ENCODE measurements around the gene CYP39A1.

The CYP39A1 gene

DNA sequence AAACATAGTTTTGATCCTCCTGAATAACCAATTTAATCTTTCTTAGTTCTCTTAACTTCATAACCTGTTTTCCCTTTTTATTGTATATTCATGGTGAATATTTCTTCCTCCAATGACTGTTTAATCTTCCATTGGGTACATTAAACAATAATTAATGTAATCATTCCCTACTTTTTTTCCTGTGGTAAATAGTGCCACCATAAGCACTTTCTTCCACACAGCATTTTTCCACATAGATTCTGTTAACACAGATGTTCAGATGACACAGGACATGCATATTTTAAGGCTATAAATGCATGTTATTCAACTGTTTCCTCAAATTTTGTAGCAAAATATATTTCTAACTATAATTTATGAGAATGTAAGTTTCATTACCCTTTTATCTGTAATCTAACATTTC, 61.9 kb downstream of the CYP39A1 start:
- no peak for DNase-seq (ENCODE audit: low read depth in 2 of 2)

- DNase-seq (ENCODE audit: low read depth in 2 of 2), result no peak
Observed at GRCh38 chr6:46586906-46587305, 65.7 kb downstream of the CYP39A1 start.

GRCh38 chr6:46584586-46584985, 68.0 kb downstream of the CYP39A1 start:
- DNase-seq (ENCODE audit: low read depth in 2 of 2), result no peak

DNA sequence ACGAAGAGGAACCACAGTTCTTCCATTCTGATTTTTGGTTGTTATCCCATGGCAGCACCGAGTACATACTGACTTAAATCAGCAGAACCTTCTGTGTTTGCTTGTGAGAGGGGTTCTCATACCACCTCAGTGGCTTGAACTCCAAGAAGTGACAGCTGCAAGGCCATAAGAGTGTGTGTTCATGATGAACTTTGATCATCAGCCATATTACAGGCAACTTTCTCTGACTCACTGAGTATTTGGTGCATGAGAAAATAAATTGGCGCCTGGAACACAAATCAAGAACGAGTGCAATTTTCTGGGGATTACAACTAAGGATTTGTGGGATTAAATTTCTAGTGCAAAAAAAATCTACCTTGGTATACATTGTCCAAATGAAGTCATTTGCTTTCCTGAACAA, 68.9 kb downstream of the CYP39A1 start:
- no peak for DNase-seq (ENCODE audit: low read depth in 2 of 2)

- no peak for DNase-seq (ENCODE audit: low read depth in 2 of 2)
Observed at GRCh38 chr6:46583081-46583480, 69.5 kb downstream of the CYP39A1 start.

GRCh38 chr6:46581459-46582177, 71.0 kb downstream of the CYP39A1 start:
- no peak for DNase-seq (ENCODE audit: low read depth in 2 of 2)

DNA sequence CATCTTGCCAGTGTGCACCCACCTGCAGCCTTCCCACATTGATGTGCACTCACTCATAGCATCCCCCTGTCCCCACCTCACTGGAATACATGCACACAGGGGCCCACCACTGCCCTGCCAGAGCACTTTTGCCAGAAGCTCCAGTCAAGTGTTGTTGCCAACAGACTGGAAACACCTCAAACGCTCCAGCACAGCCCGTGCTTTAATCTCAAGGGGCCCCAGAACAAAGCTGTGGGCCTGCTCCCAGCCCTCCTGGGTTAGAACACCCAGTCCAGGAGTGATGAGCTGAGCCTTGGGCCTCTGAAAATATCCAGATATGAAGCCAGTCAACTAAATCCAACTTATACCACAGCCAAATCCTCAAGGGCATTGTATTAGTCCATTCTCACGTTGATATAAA, 77.1 kb downstream of the CYP39A1 start:
- DNase-seq (ENCODE audit: low read depth in 2 of 2), result no peak

DNA sequence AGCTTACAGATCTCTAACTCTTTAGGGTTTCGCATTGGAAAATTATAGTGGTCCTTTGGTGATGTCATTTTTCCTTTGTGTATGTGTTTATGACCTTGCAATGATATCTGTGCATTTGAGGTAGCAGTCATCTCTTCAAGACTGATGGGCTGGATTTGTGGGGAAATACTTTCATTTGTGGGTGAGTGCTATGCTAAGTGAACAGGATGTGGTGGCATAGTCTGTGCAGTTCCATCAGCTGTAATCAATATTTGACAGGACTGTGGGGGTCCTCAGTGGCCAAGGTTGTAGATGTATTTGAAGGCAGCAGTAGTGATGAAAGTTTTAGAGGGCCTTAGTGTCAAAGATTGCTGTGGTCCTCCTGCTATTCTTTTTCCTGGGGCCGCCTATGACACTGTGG, 79.5 kb downstream of the CYP39A1 start:
- DNase-seq (ENCODE audit: low read depth in 2 of 2), result no peak

DNA sequence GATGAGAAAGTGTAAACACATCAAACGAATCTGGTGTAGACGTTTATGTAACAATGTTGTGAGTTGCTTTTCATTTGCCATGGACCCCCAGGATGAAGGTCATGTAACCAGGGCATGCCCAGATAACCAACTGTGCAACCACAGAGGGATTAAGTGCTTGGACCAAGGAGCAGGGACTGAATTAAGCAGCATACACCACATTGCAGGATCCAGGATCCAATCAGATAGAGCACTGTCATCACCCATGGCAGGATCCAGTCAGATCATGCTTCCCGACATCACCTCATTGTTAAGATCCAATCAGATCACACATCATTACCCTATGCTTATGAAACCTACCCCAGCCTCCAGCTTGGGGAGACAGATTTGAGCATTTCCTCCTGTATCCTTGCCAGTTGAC, 87.1 kb downstream of the CYP39A1 start:
- DNase-seq (ENCODE audit: low read depth in 2 of 2), result no peak

GRCh38 chr6:46563924-46564323, 88.7 kb downstream of the CYP39A1 start:
- DNase-seq (ENCODE audit: low read depth in 2 of 2), result no peak

DNA sequence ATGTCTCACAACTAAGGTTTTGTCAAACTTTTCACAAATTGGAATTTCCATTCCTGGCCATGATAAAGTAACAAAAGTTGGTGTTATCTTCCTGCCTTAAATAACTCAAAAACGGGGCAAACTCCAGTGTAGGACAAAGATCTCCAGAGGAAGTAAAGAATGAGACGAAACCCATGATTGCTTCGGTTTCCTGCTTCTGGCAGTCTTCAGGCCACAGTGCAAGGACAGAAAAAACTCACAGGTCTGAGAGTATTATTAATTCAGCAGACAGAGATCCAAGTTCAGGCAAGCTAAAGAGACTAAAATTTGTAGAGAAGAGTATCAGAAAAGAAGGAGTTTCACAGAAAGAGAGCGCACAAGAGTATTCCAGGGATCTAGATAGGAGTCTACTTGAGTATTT, 96.6 kb downstream of the CYP39A1 start:
- no peak for DNase-seq (ENCODE audit: low read depth in 2 of 2)

DNA sequence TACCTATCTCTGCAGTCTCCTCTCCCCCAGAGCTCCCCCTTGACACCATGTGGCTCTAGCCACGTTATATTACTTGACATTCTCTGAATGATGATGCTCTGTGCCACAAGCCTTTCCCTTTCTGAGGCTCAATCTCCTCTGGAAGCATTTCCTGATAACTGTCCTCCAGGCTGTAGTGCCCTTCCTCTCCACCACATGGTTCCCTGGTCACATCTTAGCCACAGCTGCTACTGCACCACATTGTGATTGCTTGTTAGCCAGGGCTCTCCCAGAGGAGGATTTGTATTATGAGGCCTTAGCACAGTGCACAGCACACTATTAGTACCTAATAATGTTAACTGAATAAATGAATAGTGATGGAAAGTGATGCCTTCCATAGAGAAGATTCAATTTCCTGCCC, 97.5 kb downstream of the CYP39A1 start:
- no peak for DNase-seq (ENCODE audit: low read depth in 2 of 2)

DNA sequence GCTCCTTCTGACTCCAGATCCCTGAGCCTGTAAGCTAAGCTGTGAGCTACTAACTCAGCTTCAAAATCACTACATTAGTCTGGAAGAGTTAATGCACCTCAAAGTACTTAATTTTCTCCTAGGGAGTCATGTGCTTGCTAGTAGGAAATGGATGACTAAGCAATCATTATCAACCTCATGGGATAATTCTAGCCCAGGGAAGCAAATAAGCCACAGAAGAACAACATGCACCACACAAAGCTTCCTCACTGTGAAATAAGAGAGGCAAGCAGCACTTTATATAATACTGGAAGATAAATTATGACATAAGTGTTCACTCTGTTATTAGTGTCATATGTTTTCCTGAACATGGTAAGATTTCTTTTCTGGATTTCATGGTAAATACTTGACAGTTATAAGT, 103.5 kb downstream of the CYP39A1 start:
- DNase-seq (ENCODE audit: low read depth in 2 of 2), result no peak

DNA sequence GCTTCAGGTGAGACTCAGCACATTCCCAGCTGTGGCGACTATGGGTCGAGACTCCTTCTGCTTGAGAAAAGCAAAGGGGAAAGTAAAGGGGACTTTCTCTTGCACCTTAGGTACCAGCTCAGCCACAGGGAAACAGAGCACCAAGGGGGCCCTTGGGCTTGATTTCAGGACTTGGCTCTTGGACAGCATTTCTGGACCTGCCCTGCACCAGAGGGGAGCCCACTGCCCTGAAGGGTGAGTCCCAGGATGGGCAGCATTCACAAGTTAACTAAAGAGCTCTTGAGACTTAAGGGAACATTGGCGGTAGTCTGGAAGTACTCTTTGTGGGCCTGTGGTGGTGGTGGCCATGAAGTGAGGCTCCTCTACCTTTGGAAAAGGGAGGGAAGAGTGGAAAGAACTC, 111.1 kb downstream of the CYP39A1 start:
- DNase-seq (ENCODE audit: low read depth in 2 of 2), result no peak

DNA sequence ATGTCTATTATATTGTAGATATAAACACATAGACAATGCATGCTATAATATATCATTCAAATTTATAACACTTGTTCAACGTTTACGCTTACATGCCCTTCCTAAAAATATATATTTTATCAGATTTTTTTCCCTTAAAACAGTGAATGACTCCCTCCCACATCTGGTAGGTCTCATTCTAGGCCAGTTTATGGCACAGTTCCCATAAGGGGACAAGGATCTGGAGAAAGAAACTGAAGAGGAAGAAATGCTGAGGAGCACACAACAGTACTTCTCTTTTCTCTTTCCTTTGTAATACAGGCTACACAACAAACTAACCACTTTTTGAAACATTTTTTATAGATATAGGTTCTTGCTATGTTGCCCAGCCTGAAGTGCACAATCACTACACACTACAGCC, 112.8 kb downstream of the CYP39A1 start:
- no peak for DNase-seq (ENCODE audit: low read depth in 2 of 2)

- no peak for DNase-seq (ENCODE audit: low read depth in 2 of 2)
Observed at GRCh38 chr6:46538800-46539480, 113.7 kb downstream of the CYP39A1 start.

GRCh38 chr6:46530896-46531295, 121.7 kb downstream of the CYP39A1 start:
- no peak for DNase-seq (ENCODE audit: low read depth in 2 of 2)

- no peak for DNase-seq (ENCODE audit: low read depth in 2 of 2)
Observed at GRCh38 chr6:46528961-46529750, 123.5 kb downstream of the CYP39A1 start.

DNA sequence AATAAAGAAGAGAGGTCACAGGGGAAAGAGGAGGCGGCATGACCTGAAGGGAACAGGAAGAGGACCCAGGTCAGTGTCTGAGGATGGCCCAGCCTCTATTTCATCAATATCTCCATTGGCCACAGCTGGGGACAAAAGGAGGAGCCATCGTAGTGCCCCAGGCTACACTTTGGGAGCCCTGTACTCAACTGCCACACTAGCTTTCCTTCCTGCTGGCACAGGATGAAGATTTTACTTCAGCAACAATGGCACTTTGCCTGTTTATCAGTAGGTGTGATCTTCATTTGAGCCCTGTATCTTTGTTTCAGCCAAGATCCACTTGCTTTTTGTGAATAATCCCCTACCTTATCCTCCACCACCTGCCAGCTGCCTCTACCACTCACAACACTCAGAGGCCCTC, 126.0 kb downstream of the CYP39A1 start:
- DNase-seq (ENCODE audit: low read depth in 2 of 2), result no peak

DNA sequence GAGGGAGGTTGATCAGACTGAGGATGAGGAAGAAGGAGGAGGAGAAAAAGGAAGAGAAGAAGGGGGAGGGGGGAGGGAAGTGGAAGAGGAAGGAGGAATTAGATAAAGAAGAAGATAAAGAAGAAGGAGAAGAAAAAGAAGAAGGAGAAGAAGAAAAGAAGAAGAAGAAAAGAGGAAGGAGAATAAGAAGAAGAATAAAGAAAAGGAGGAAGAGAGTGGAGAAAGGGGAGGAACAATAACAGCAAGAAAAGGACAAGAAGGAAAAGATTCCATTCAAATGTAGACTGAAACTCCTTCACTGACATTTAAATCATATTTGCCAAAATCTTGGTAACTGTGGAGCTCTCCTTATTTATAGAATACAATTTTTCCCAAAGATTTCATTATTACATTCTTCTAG, 127.0 kb downstream of the CYP39A1 start:
- DNase-seq (ENCODE audit: low read depth in 2 of 2), result no peak

GRCh38 chr6:46521464-46521971, 131.1 kb downstream of the CYP39A1 start:
- no peak for DNase-seq (ENCODE audit: low read depth in 2 of 2)

DNA sequence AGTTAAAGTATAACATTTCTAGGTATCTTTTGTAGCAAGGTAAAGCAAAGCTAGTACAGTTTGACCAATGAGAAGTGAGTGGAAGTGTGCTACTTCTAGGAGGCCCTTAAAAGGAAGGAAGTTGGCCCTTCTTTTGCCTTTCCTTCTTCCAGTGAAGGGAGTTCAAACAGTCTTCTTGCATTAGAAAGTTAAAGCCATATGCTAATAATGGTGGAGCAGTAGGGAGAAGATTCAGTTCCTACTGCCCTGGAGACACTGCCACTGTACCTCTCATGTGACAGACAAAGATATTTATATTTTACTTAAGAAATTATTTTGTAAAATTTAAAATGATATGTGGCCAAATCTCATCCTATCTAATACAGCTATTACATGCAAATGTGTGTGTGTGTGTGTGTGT, 135.4 kb downstream of the CYP39A1 start:
- no peak for DNase-seq (ENCODE audit: low read depth in 2 of 2)

GRCh38 chr6:46513533-46513932, 139.1 kb downstream of the CYP39A1 start:
- DNase-seq (ENCODE audit: low read depth in 2 of 2), result no peak

All from stimulated activated CD4-positive, alpha-beta T cell treated with anti-CD3 and anti-CD28 coated beads, Interleukin-4, amount 100 ng/mL, for 48 hours (primary cell).